B cell (primary cell): ENCODE data around the gene CEP164. TPM values are rescaled to one million over a fixed set of nuclear protein-coding genes. Genes with fewer than 3 reads are reported as not detected.

ENCODE experiments used
- ATAC-seq: fragments of 200-7000 bp; cut with Tn5 transposase; one replicate; pipeline ENCODE4 v1.10.0; 2021; ENCODE audit warnings: low read depth, mild to moderate bottlenecking, moderate number of reproducible peaks, moderate library complexity
- CTCF ChIA-PET: fragments of 350-600 bp; sonication (Branson Sonifier 250); formaldehyde crosslinking; loops from one replicate; lab custom pipeline; 2021; ENCODE audit warnings: antibody characterized with exemption, inconsistent platforms; lab: Charles Lee
- POLR2A ChIA-PET: fragments of 350-600 bp; sonication (Branson Sonifier 250); formaldehyde crosslinking; loops from one replicate; lab custom pipeline; 2021; ENCODE audit warnings: antibody characterized with exemption; lab: Charles Lee
- DNase-seq: peaks from one replicate; pipeline ENCODE4 v3.0.0; 2013
- H2AFZ ChIP-seq: 2 replicates; pipeline ENCODE4 v1.6.1; 2012; ENCODE audit warnings: mild to moderate bottlenecking, low read depth, low read length; ENCODE audit not compliant: insufficient read depth, poor library complexity, severe bottlenecking
- H3K27ac ChIP-seq, 2 donors: 1 replicate in 1 of 2; 2 replicates in 1 of 2; pipeline ENCODE4 v1.5.1; 2012 to 2013; ENCODE audit warnings: low read length in 2 of 2, mild to moderate bottlenecking in 2 of 2, moderate library complexity in 1 of 2
- H3K27me3 ChIP-seq, 4 experiments: fragments of 200-600 bp in 1 of 4; sonication (generic) in 1 of 4; replicated peaks in 1 of 4; 1 replicate in 2 of 4; 2 replicates in 2 of 4; pipeline versions ENCODE4 v1.6.1 to v1.7.0; 2013 to 2016; ENCODE audit warnings: low read length in 3 of 4, mild to moderate bottlenecking in 2 of 4, mixed read lengths in 1 of 4, moderate library complexity in 1 of 4; ENCODE audit not compliant: insufficient read depth in 4 of 4, control insufficient read depth in 3 of 4; ENCODE audit errors: control extremely low read depth in 1 of 4
- H3K36me3 ChIP-seq, 2 experiments: replicated peaks in 1 of 2; 1 replicate in 1 of 2; 2 replicates in 1 of 2; pipeline versions ENCODE4 v1.6.1 to v1.7.1; 2013; ENCODE audit warnings: low read length in 1 of 2; ENCODE audit not compliant: insufficient read depth in 2 of 2, control insufficient read depth in 1 of 2; ENCODE audit errors: control extremely low read depth in 1 of 2, extremely low read depth in 1 of 2
- H3K4me1 ChIP-seq, 2 donors: fragments of 200-600 bp in 1 of 2; sonication (generic) in 1 of 2; 1 replicate in 1 of 2; 2 replicates in 1 of 2; pipeline versions ENCODE4 v1.5.1 to v1.6.1; 2013 to 2017; ENCODE audit warnings: low read length in 2 of 2; ENCODE audit not compliant: control insufficient read depth in 2 of 2, insufficient read depth in 2 of 2
- H3K4me2 ChIP-seq: replicated peaks from 2 replicates; pipeline ENCODE3; 2012; ENCODE audit warnings: mild to moderate bottlenecking, low read depth, low read length; ENCODE audit not compliant: poor library complexity, severe bottlenecking
- H3K4me3 ChIP-seq, 5 experiments: fragments of 200-600 bp in 1 of 5; sonication (generic) in 1 of 5; 1 replicate in 3 of 5; 2 replicates in 2 of 5; pipeline versions ENCODE4 v1.5.1 to v1.7.0; 2011 to 2016; ENCODE audit warnings: low read length in 4 of 5, mild to moderate bottlenecking in 4 of 5, low read depth in 2 of 5, control low read depth in 1 of 5, moderate library complexity in 1 of 5; ENCODE audit not compliant: insufficient read depth in 1 of 5; ENCODE audit errors: control extremely low read depth in 1 of 5, extremely low read depth in 1 of 5
- H3K79me2 ChIP-seq: fragments of 200-600 bp; sonication (generic); one replicate; pipeline ENCODE4 v1.6.0; 2016; ENCODE audit warnings: low read length; ENCODE audit not compliant: control insufficient read depth, insufficient read depth
- H3K9ac ChIP-seq: fragments of 200-600 bp; sonication (generic); 2 replicates; pipeline ENCODE4 v1.6.1; 2017; ENCODE audit warnings: mild to moderate bottlenecking, low read length, moderate library complexity
- H3K9me3 ChIP-seq, 3 donors: one replicate each; pipeline versions ENCODE4 v1.6.1 to v1.7.1; 2013; ENCODE audit warnings: low read length in 2 of 3; ENCODE audit not compliant: control insufficient read depth in 2 of 3, insufficient read depth in 1 of 3; ENCODE audit errors: control extremely low read depth in 1 of 3
- H4K20me1 ChIP-seq: 2 replicates; pipeline ENCODE4 v1.6.0; 2012; ENCODE audit warnings: mild to moderate bottlenecking, low read length; ENCODE audit not compliant: insufficient read depth, control insufficient read depth, poor library complexity, severe bottlenecking
- H3K27ac Mint-ChIP-seq: one replicate; pipeline ENCODE4 v1.8.0; 2021; ENCODE audit warnings: mixed read lengths
- H3K27me3 Mint-ChIP-seq: one replicate; pipeline ENCODE4 v1.8.0; 2021; ENCODE audit warnings: mixed read lengths
- H3K4me1 Mint-ChIP-seq: one replicate; pipeline ENCODE4 v1.8.0; 2021; ENCODE audit warnings: mixed read lengths
- H3K4me3 Mint-ChIP-seq: one replicate; pipeline ENCODE4 v1.8.0; 2021; ENCODE audit warnings: mixed read lengths
- H3K9me3 Mint-ChIP-seq: one replicate; pipeline ENCODE4 v1.8.0; 2022; ENCODE audit warnings: mixed read lengths; ENCODE audit not compliant: insufficient read depth
- EZH2 ChIP-seq: IDR thresholded peaks from 2 replicates; pipeline ENCODE4 v1.6.1; 2012; ENCODE audit warnings: borderline replicate concordance, low read depth, mild to moderate bottlenecking, moderate library complexity, low read length; ENCODE audit not compliant: insufficient read depth, poor library complexity, severe bottlenecking
- WGBS: methylation state at CpG from one replicate; pipeline ENCODE4 v1.1.5; 2013; ENCODE audit warnings: missing lambda C conversion rate; ENCODE audit not compliant: insufficient coverage; 5-methylcytosine and 5-hydroxymethylcytosine counted together
- intact Hi-C: fragments of 100-400 bp; cut with micrococcal nuclease; formaldehyde crosslinking; loops from one replicate; pipeline ENCODE4 v1.10.0; 2022
- polyA plus RNA-seq: library from polyadenylated mRNA; depleted of rRNA; stranded (reverse); fragments of >200 nt; gene quantifications from 2 replicates; pipeline ENCODE4 v1.2.3, GENCODE V29; 2012
- total RNA-seq, 2 donors: library from RNA; stranded (reverse); fragments of 120-200 nt in 1 of 2; gene quantifications; 1 replicate in 1 of 2; 2 replicates in 1 of 2; pipeline versions ENCODE4 v1.2.3 to v1.2.4, GENCODE V29; 2013 to 2022
- TF ChIP-seq, protein P1 (sequence below): fragments of 200-600 bp; IDR thresholded peaks from one replicate; pipeline ENCODE4 v1.8.0; 2022; ENCODE audit warnings: antibody characterized with exemption, mild to moderate bottlenecking

CEP164 gene
- total and polyA plus RNA-seq, 2 donors (not counting 1 experiment from before 2014, with no cell fraction given), result 31.5 to 54.8 TPM

DNA sequence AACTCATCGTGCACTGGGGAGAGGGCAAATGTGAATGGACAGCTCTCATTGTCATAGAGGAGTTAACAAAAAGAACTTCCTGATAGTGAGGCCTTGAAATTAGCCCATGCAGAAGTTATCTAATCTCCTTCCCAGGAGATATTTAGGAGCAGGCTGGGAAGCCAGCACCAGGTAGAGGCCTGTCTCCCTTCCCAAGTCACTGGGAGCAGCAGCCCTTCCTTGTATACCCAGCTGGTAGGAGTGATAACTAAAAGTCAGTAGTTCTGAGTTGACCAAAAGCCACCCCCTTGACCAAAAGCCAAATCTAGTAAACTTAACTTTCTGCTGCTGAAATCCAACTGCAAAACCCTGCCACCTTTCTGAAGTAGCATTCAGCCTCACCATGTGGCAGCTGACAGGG, 37.9 kb upstream of the CEP164 start:
- CTCF ChIA-PET, result no interaction called here
- H3K36me3 ChIP-seq, result peaks cover 0 to 25% of the 10 kb centered on the region in 2 experiments
- H3K27ac ChIP-seq, result no peak overlapping the region
- ATAC-seq, result no peak
- no peaks in the 10 kb centered on the region for H3K79me2 ChIP-seq
- Mint-ChIP-seq H3K27ac (no peak overlapping the region), H3K4me3 (no peak overlapping the region), H3K27me3 (no peaks in the 10 kb centered on the region), H3K9me3 (no peaks in the 10 kb centered on the region), H3K4me1 (no peaks in the 10 kb centered on the region)
- no peak overlapping the region for H3K4me3 ChIP-seq
- no peaks in the 10 kb centered on the region for H3K27me3 ChIP-seq
- TF ChIP-seq, protein P1, sequence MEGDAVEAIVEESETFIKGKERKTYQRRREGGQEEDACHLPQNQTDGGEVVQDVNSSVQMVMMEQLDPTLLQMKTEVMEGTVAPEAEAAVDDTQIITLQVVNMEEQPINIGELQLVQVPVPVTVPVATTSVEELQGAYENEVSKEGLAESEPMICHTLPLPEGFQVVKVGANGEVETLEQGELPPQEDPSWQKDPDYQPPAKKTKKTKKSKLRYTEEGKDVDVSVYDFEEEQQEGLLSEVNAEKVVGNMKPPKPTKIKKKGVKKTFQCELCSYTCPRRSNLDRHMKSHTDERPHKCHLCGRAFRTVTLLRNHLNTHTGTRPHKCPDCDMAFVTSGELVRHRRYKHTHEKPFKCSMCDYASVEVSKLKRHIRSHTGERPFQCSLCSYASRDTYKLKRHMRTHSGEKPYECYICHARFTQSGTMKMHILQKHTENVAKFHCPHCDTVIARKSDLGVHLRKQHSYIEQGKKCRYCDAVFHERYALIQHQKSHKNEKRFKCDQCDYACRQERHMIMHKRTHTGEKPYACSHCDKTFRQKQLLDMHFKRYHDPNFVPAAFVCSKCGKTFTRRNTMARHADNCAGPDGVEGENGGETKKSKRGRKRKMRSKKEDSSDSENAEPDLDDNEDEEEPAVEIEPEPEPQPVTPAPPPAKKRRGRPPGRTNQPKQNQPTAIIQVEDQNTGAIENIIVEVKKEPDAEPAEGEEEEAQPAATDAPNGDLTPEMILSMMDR, result no peak
- no peak for TF ChIP-seq EZH2
- H3K4me2 ChIP-seq, result no peak overlapping the region
- H3K9ac ChIP-seq, result no peak overlapping the region
- H3K4me1 ChIP-seq, result no peaks in the 10 kb centered on the region
- DNase-seq, result no peak
- no CpG with 5 or more reads among the region's 1 CpG for WGBS
- no peaks in the 10 kb centered on the region for H3K9me3 ChIP-seq
- no peak overlapping the region for H2AFZ ChIP-seq
- intact Hi-C loops, result no loop called here
- POLR2A ChIA-PET, result no interaction called here
- no peaks in the 10 kb centered on the region for H4K20me1 ChIP-seq

DNA sequence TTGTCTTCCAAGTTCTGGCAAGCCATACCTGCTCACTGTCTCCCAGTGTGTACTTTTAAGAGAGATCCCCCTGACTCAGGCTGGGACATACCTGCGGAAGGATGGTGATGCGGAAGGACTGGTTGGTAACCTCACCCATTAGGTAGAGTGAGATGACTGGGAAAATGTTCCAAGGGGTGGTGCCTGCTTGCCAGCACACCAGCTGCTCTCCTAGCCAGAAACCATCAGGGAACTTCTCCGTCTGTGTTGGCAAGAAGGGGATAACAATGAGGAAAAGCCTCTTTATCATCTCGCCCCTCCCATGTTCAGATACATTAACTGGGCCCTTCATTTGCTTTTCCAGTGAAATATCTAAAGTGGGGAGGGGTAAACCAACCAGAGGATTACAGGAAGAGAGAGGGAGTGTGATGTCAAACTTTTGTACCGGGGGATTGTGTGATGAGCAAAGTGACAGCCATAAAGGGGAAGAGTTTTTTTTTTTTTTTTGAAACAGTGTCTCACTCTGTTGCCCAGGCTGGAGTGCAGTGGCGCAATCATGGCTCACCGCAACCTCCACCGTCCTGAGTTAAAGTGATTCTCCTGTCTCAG, 36.8 kb upstream of the CEP164 start, which contains the start of gene BACE1-AS:
BACE1-AS (plus strand) TSS at position 538 of the 588 bp plus-strand sequence.
- no peaks in the 10 kb centered on the region for H3K27me3 ChIP-seq
- TF ChIP-seq, protein P1, result no peak
- TF ChIP-seq EZH2, result no peak
- ChIA-PET POLR2A (no interaction called here), CTCF (no interaction called here)
- intact Hi-C loops, result no loop called here
- Mint-ChIP-seq H3K27me3 (no peaks in the 10 kb centered on the region), H3K27ac (no peak within 1 kb of the TSS), H3K4me3 (no peak within 1 kb of the TSS), H3K9me3 (no peaks in the 10 kb centered on the region), H3K4me1 (no peaks in the 10 kb centered on the region)
- H2AFZ ChIP-seq, result no peak within 1 kb of the TSS
- H3K36me3 ChIP-seq, result peaks cover 0 to 14% of the 10 kb centered on the region in 2 experiments
- H3K9me3 ChIP-seq, result no peaks in the 10 kb centered on the region
- no peaks in the 10 kb centered on the region for H3K79me2 ChIP-seq
- ATAC-seq (no peak), DNase-seq (no peak)
- H3K4me1 ChIP-seq, result no peaks in the 10 kb centered on the region
- H3K9ac ChIP-seq, result no peak within 1 kb of the TSS
- no peak within 1 kb of the TSS for H3K27ac ChIP-seq
- 100% methylated on average over 3 of the region's 8 CpGs for WGBS
- no peak within 1 kb of the TSS for H3K4me3 ChIP-seq
- no peak within 1 kb of the TSS for H3K4me2 ChIP-seq
- H4K20me1 ChIP-seq, result no peaks in the 10 kb centered on the region
